ENCODE measurements around the gene ATMIN. TPM values are rescaled to one million over a fixed set of nuclear protein-coding genes. Genes with fewer than 3 reads are reported as not detected.

The ATMIN gene, protein sequence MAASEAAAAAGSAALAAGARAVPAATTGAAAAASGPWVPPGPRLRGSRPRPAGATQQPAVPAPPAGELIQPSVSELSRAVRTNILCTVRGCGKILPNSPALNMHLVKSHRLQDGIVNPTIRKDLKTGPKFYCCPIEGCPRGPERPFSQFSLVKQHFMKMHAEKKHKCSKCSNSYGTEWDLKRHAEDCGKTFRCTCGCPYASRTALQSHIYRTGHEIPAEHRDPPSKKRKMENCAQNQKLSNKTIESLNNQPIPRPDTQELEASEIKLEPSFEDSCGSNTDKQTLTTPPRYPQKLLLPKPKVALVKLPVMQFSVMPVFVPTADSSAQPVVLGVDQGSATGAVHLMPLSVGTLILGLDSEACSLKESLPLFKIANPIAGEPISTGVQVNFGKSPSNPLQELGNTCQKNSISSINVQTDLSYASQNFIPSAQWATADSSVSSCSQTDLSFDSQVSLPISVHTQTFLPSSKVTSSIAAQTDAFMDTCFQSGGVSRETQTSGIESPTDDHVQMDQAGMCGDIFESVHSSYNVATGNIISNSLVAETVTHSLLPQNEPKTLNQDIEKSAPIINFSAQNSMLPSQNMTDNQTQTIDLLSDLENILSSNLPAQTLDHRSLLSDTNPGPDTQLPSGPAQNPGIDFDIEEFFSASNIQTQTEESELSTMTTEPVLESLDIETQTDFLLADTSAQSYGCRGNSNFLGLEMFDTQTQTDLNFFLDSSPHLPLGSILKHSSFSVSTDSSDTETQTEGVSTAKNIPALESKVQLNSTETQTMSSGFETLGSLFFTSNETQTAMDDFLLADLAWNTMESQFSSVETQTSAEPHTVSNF
- total RNA-seq (2022; extraction: Qiagen RNA extraction): 27.7 to 31.8 TPM (median 30.2 TPM) in 5 replicates

DNA sequence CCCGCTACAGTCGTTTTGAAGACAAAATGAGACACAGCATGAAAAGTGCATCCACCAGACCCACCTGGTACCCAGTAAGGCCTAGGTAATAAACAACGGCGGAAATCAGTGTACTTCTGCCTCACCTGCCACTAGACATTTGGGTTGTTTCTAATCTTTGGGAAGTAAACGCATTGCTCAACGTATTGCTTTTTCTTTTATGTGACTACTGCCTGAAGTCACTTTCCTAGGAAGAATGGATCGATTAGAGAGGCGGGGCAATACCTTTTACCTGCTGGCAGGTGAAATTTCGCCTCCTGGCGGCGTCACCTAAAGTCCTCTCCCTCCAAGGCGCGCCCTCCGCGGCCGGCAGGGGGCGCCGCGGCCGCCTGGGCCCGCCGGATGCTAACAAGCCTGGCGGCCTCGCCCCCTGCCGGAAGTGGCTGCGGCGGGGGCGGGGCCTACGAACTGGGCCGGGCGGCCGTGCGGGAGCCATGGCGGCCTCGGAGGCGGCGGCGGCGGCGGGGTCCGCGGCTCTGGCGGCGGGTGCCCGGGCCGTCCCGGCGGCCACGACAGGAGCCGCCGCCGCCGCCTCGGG lies at the start of gene ATMIN:
TSS of gene ATMIN (plus strand) at position 445 of the 577 bp plus-strand sequence. CDS start at position 474, 29 bp downstream.

DNA sequence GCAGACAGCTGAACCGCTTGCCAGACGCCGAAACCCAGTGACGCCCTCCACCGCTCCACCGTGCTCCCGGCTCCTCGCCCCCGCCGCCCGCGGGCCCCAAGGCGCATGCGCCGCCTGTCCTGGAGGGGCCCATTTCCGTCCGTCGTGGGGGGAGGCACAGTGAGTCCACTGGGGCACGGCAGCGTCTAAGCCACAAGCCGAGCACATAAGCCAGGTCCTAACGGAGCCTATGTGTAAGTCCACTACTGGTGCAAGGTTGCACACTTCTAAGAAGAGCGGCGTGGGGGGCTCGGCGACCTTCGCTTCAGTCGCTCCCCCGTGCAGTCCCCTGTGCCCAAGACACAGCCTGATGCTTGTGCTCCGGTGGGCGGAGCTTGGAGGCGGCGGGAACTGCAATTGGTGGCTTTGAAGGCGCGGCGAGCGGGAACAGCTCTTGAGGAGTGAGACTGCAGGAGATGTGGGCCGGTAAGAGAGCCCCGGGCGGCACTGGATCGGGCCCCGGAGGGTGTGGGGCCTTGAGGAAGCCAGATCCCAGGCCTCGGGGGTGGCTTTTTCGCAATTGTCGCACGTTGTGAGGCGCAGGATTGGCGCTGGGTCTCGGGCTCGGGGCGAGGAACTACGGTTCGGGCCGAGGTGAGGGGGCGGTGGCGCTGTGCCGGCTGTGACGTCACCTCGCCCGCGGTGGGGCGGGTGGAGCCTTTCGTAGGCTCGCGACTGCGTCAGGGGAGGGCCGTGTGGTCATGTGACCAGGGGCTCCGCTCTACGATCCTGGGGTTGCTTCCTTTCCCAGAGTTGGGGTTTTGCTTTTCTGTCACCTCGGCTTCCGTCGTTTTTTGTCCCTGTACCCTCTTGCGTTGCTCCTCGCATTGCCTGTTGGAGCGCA lies 28.6 kb upstream of the ATMIN start, which contains the start of the genes CENPN and CMC2:
TSS of gene CENPN (plus strand) at position 402 of the 883 bp plus-strand sequence. CDS start 4,726 bp downstream, outside the sequence.
TSS of gene CMC2 (minus strand) at position 73 of the 883 bp plus-strand sequence. CDS start 9,491 bp downstream, outside the sequence.

DNA sequence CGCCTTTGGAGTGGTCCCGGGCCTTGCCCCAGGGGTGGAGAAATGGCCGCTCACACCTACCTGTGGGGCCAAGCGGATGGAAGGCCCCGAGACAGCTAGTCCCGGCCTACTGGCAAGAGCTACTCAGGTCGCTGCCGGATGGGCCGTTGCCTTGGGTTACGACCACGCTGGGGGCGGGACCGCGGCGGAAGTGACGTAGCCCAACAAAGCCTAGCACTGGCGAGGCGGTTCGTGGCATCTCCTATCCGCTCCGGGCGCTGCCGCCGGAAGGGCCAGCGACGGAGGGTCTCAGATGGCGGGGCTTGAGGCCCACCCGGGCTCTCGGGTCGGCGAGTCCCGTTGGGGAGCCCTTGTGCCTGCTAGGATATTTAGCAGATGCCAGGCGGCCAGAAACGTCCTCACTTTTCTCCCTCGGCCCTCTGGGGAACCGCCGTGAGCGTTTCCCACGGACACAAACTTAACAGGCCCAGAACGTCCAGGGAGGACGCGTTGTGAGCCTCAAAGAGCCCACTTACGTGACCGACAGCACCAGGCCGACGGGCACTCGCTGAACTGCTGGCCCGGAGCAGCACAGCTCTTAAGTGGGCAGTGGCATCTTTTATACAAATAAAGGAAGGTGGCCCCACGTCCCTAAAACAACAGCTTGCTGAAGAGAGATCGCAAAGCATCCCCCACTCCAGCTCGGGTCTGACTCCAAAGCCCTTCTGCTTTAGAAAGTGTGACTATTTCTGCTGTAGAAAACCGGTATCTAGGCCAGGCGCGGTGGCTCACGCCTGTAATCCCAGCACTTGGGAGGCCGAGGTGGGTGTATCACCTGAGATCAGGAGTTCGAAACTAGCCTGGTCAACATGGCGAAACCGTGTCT lies 41.7 kb downstream of the ATMIN start, which contains the start of gene C16orf46:
TSS of gene C16orf46 (minus strand) at position 163 of the 865 bp plus-strand sequence. CDS start 13,283 bp downstream, outside the sequence.

DNA sequence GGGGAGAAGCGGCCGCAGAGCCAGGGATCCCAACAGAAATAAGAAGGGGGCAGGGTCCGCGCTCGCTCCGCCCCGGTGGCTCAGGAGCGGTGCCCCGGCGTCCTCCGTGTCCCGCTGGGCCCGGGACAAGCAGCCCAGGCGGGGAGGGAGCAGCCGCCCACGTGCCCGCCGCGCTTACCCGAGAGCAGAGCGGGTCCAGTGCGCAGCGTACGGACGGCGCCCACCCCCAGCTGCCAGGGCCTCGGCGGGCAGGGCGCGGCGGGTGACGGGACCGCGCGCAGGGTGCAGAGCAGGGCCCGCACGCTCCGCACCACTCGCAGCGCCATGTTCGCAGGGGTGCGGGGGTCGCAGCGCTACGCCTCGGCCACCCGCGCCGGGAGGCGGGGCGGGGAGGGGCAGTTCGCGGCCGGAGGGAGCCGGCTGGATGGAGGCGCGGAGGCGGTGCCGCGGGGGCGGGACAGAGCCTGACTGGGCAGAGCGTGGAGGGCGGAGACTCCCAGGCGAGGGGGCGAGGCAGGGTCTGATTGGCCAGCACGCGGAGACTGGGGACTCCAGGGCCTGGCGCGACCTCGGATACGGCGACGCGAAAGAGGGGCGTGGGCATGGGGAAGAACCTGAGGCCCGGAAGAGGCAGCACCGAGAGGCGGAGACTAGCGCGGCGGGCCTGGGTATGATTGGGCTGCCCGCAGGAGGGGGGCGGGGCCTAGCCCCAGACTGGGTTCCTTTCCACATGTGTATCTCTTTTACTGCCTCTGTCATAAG lies 60.5 kb downstream of the ATMIN start, which contains the start of gene GCSH:
TSS of gene GCSH (minus strand) at position 443 of the 762 bp plus-strand sequence. CDS start at position 326, 117 bp downstream.

Other genes starting within 250 kb of the ATMIN start
- gene CDYL2, start 231.2 kb upstream of the ATMIN start, total RNA-seq (2022; extraction: Qiagen RNA extraction): 0.46 to 0.92 TPM (median 0.53 TPM) in 5 replicates
- gene CMC2, start 29.0 kb upstream of the ATMIN start, total RNA-seq (2022; extraction: Qiagen RNA extraction): 120 to 133 TPM (median 128 TPM) in 5 replicates
- 58.0 to 107 TPM (median 70.1 TPM) in 5 replicates for gene CENPN, start 28.6 kb upstream of the ATMIN start, total RNA-seq (2022; extraction: Qiagen RNA extraction)
- 0.45 to 0.95 TPM (median 0.66 TPM) in 5 replicates for gene C16orf46, start 41.4 kb downstream of the ATMIN start, total RNA-seq (2022; extraction: Qiagen RNA extraction)
- gene GCSH, start 60.6 kb downstream of the ATMIN start, total RNA-seq (2022; extraction: Qiagen RNA extraction): 52.8 to 63.1 TPM (median 59.7 TPM) in 5 replicates
- gene BCO1, start 202.8 kb downstream of the ATMIN start, total RNA-seq (2022; extraction: Qiagen RNA extraction): 0.50 to 1.1 TPM (median 0.91 TPM) in 5 replicates